Astrocyte (in vitro differentiated cells and primary cell): ENCODE measurements around the gene NCMAP. TPM values are rescaled to one million over a fixed set of nuclear protein-coding genes. Genes with fewer than 3 reads are reported as not detected.

ENCODE experiments used
- DNase-seq: peaks from one replicate; pipeline ENCODE4 v3.0.0-alpha.2; 2010; ENCODE audit warnings: low read depth
- FAIRE-seq: peaks from 2 replicates; lab custom pipeline; 2011; peaks lifted over from hg19 to GRCh38; lab: Jason Lieb, UNC
- H2AFZ ChIP-seq: 2 replicates; pipeline ENCODE4 v1.6.0; 2012; ENCODE audit warnings: low read depth, low read length, inconsistent platforms
- H3K27ac ChIP-seq: 2 replicates; pipeline ENCODE4 v1.5.1; 2011; ENCODE audit warnings: low read depth, low read length, inconsistent platforms
- H3K27me3 ChIP-seq: 2 replicates; pipeline ENCODE4 v1.6.0; 2011; ENCODE audit warnings: low read length, inconsistent platforms; ENCODE audit not compliant: insufficient read depth
- H3K36me3 ChIP-seq: 2 replicates; pipeline ENCODE4 v1.5.1; 2011; ENCODE audit warnings: low read length, inconsistent platforms; ENCODE audit not compliant: insufficient read depth
- H3K4me1 ChIP-seq: 2 replicates; pipeline ENCODE4 v1.5.1; 2011; ENCODE audit warnings: low read length, inconsistent platforms; ENCODE audit not compliant: insufficient read depth
- H3K4me2 ChIP-seq: 2 replicates; pipeline ENCODE4 v1.6.0; 2012; ENCODE audit warnings: low read length, inconsistent platforms
- H3K4me3 ChIP-seq: 2 replicates; pipeline ENCODE4 v1.5.1; 2011; ENCODE audit warnings: low read depth, mild to moderate bottlenecking, low read length, inconsistent platforms; ENCODE audit not compliant: insufficient read depth
- H3K79me2 ChIP-seq: 2 replicates; pipeline ENCODE4 v1.6.0; 2012; ENCODE audit warnings: mild to moderate bottlenecking, low read length, inconsistent platforms; ENCODE audit not compliant: insufficient read depth
- H3K9ac ChIP-seq: 2 replicates; pipeline ENCODE4 v1.6.0; 2012; ENCODE audit warnings: mild to moderate bottlenecking, low read length, inconsistent platforms
- H3K9me3 ChIP-seq: 2 replicates; pipeline ENCODE4 v1.5.1; 2012; ENCODE audit warnings: low read depth, mild to moderate bottlenecking, low read length, inconsistent platforms; ENCODE audit not compliant: insufficient read depth
- H4K20me1 ChIP-seq: 2 replicates; pipeline ENCODE4 v1.6.0; 2012; ENCODE audit warnings: low read length, inconsistent platforms; ENCODE audit not compliant: insufficient read depth
- H3K27ac Mint-ChIP-seq: one replicate; pipeline ENCODE4 v1.8.0; 2021; ENCODE audit warnings: mild to moderate bottlenecking, mixed read lengths; ENCODE audit not compliant: unreplicated experiment
- H3K27me3 Mint-ChIP-seq: one replicate; pipeline ENCODE4 v1.8.0; 2021; ENCODE audit warnings: low read depth, mixed read lengths; ENCODE audit not compliant: unreplicated experiment
- H3K36me3 Mint-ChIP-seq: one replicate; pipeline ENCODE4 v1.8.0; 2021; ENCODE audit warnings: low read depth, mixed read lengths; ENCODE audit not compliant: unreplicated experiment
- H3K4me1 Mint-ChIP-seq: one replicate; pipeline ENCODE4 v1.8.0; 2021; ENCODE audit warnings: low read depth, mixed read lengths; ENCODE audit not compliant: unreplicated experiment
- H3K4me3 Mint-ChIP-seq: one replicate; pipeline ENCODE4 v1.8.0; 2021; ENCODE audit warnings: mild to moderate bottlenecking, moderate library complexity, mixed read lengths; ENCODE audit not compliant: unreplicated experiment
- H3K9me3 Mint-ChIP-seq: one replicate; pipeline ENCODE4 v1.8.0; 2021; ENCODE audit warnings: mild to moderate bottlenecking, mixed read lengths; ENCODE audit not compliant: unreplicated experiment
- CTCF ChIP-seq: IDR thresholded peaks from 2 replicates; pipeline ENCODE4 v1.5.1; 2011; ENCODE audit warnings: low read depth, mild to moderate bottlenecking, inconsistent platforms, low read length, moderate library complexity; ENCODE audit not compliant: insufficient read depth
- EZH2 ChIP-seq: IDR thresholded peaks from 2 replicates; pipeline ENCODE4 v1.6.1; 2012; ENCODE audit warnings: mild to moderate bottlenecking, low read length, inconsistent platforms; ENCODE audit not compliant: insufficient read depth
- total RNA-seq: library from RNA; stranded (reverse); gene quantifications from 2 replicates; pipeline ENCODE4 v1.2.1, GENCODE V29; 2021

NCMAP gene
- total RNA-seq, 1 donor from 2014 or later = not detected

GRCh38 chr1:24540051-24540905 lies 15.6 kb upstream of the NCMAP start:
- DNase-seq (no peak), FAIRE-seq (no peak)
- no peak overlapping the region for H3K4me3 Mint-ChIP-seq
- Histone ChIP-seq H3K36me3 (no peaks in the 10 kb centered on the region), H3K27me3 (no peaks in the 10 kb centered on the region), H4K20me1 (no peaks in the 10 kb centered on the region), H2AFZ (no peak overlapping the region), H3K9ac (no peak overlapping the region), H3K79me2 (no peaks in the 10 kb centered on the region), H3K4me3 (no peak overlapping the region), H3K9me3 (no peaks in the 10 kb centered on the region), H3K4me1 (peaks cover 6% of the 10 kb centered on the region), H3K27ac (no peak overlapping the region), H3K4me2 (no peak overlapping the region)
- H3K4me1 Mint-ChIP-seq = peaks cover 26% of the 10 kb centered on the region
- H3K27me3 Mint-ChIP-seq = no peaks in the 10 kb centered on the region
- H3K27ac Mint-ChIP-seq = no peak overlapping the region
- no peaks in the 10 kb centered on the region for H3K9me3 Mint-ChIP-seq
- TF ChIP-seq CTCF (no peak), EZH2 (no peak)
- H3K36me3 Mint-ChIP-seq = no peaks in the 10 kb centered on the region

GRCh38 chr1:24540906-24541710 lies 14.8 kb upstream of the NCMAP start:
- no peaks in the 10 kb centered on the region for H3K79me2 ChIP-seq
- H3K9ac ChIP-seq = no peak overlapping the region
- no peak overlapping the region for H3K4me3 Mint-ChIP-seq
- DNase-seq (peak; percentile 55), FAIRE-seq (peak; percentile 60)
- H3K4me1 Mint-ChIP-seq = peaks cover 23% of the 10 kb centered on the region
- H3K4me2 ChIP-seq = no peak overlapping the region
- H3K36me3 Mint-ChIP-seq = no peaks in the 10 kb centered on the region
- no peaks in the 10 kb centered on the region for H3K27me3 ChIP-seq
- H3K4me1 ChIP-seq = peaks cover 6% of the 10 kb centered on the region
- TF ChIP-seq EZH2 = no peak
- TF ChIP-seq CTCF = no peak
- H3K27ac Mint-ChIP-seq = peak overlapping the region; percentile 34
- no peaks in the 10 kb centered on the region for H3K9me3 ChIP-seq
- H4K20me1 ChIP-seq = no peaks in the 10 kb centered on the region
- no peak overlapping the region for H2AFZ ChIP-seq
- H3K4me3 ChIP-seq = no peak overlapping the region
- H3K9me3 Mint-ChIP-seq = no peaks in the 10 kb centered on the region
- H3K36me3 ChIP-seq = no peaks in the 10 kb centered on the region
- H3K27ac ChIP-seq = no peak overlapping the region
- H3K27me3 Mint-ChIP-seq = peaks cover 2% of the 10 kb centered on the region
